GM12873 (cell line): ENCODE results near the gene ZNF462.

Experiments
- TF ChIP-seq, protein P1 (sequence below): IDR thresholded peaks from 2 replicates; pipeline ENCODE4 v1.5.1; 2012; ENCODE audit warnings: low read depth, mild to moderate bottlenecking, moderate library complexity, low read length, control low read depth; ENCODE audit not compliant: insufficient read depth; ENCODE audit errors: missing control alignments

ZNF462 gene

GRCh38 chr9:106941916-106942315, 79.0 kb downstream of the ZNF462 start:
- TF ChIP-seq, protein P1, sequence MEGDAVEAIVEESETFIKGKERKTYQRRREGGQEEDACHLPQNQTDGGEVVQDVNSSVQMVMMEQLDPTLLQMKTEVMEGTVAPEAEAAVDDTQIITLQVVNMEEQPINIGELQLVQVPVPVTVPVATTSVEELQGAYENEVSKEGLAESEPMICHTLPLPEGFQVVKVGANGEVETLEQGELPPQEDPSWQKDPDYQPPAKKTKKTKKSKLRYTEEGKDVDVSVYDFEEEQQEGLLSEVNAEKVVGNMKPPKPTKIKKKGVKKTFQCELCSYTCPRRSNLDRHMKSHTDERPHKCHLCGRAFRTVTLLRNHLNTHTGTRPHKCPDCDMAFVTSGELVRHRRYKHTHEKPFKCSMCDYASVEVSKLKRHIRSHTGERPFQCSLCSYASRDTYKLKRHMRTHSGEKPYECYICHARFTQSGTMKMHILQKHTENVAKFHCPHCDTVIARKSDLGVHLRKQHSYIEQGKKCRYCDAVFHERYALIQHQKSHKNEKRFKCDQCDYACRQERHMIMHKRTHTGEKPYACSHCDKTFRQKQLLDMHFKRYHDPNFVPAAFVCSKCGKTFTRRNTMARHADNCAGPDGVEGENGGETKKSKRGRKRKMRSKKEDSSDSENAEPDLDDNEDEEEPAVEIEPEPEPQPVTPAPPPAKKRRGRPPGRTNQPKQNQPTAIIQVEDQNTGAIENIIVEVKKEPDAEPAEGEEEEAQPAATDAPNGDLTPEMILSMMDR: no peak

- TF ChIP-seq, protein P1: no peak
These were observed 83.0 kb downstream of the ZNF462 start for GRCh38 chr9:106945727-106946660.

DNA sequence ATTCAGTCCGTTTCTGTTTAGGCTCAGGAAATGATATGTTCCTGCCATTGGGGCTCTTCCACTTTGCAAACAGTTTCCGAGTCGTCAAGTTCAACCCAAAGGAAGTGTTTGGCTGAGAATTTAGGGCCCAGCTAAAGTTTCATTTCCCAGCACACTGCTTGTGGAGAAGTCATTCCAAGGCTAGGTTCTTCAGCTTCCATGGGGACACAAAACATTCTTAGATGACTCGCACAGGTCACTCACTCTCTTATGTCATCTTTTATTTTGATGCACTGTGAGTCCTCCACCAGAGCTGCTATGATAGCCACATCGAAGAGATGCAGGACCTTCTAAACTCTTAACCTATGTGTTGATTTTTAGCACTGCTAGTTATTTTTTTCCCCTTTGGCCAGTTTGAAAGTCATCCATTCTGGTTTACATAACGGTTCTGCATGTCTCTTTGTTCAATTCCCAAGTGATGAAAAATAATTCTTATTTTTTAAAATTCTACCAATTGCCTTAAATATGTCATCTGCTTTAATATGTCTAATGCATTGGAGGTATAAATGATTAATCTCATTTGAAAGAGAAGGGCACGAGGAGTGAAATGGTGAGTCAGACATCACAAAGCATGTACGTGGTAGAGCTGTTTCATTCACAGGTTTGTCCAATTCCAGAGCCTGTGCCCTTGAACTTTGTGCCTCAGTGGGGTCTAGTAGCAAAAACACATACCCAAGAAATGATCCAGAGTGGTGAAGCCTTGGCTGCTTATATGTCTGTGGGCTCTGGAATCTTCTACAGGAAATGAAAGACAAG, 84.3 kb downstream of the ZNF462 start:
- TF ChIP-seq, protein P1: no peak

- TF ChIP-seq, protein P1: no peak
These were observed 90.2 kb downstream of the ZNF462 start for GRCh38 chr9:106953174-106953573.

DNA sequence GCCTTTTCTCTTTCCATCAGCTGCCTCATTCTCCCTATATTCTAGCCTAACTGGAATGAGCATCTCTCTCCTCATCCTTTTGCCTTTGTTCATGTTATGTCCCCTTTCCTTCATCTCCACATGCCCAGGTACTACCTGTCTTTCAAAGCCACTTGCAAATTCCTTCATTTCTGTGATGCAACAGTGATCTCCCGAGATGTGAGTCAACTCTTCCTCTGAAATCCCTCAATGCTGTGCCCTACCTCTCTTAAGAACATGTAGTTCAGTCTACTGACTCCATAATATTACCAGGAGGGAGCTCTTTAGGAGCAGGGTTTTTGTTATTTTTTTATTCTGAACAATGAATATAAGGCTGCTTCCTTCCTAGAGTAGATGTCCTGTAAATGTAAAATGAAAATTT, 91.6 kb downstream of the ZNF462 start:
- TF ChIP-seq, protein P1: no peak

GRCh38 chr9:106954974-106955850, 92.2 kb downstream of the ZNF462 start:
- TF ChIP-seq, protein P1: no peak

GRCh38 chr9:106956971-106957370, 94.0 kb downstream of the ZNF462 start:
- TF ChIP-seq, protein P1: no peak
